Measurements from ENCODE around the gene P4HA2. TPM values are rescaled to one million over a fixed set of nuclear protein-coding genes. Genes with fewer than 3 reads are reported as not detected.

Gene P4HA2
- total and polyA plus RNA-seq, 4 donors: 20.3 to 62.3 (median 37.2) TPM

DNA sequence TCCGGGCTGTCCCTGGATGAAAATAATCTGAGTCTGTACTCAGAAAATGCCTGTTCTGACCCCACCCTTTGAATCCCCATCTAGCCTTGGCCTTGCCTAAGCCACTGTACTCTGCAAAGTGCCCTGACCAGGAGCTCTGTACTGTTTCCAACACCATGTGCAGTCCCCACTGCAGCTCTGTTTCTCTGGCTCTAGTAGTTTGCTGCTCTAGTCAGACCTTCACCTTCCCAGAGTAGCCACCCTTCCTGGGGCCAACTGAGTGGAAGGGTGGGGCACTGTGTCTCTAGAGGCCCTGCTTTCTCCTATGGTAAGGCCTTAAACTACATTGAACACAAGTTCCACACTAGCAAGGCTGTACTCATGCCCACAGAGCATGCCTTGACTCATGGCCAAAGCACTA lies 31.9 kb downstream of the P4HA2 start:
- no peak for ATAC-seq (ENCODE audit: insufficient read depth, low FRiP score)
- no peaks in the 10 kb centered on the region for H3K9me3 ChIP-seq (ENCODE audit: control insufficient read depth in 4 of 4, insufficient read depth in 3 of 4, low read length in 3 of 4)
- TF ChIP-seq CTCF (IDR thresholded peaks at IDR 0.05; ENCODE audit: control extremely low read depth, extremely low read depth): no peak
- H3K9ac ChIP-seq (ENCODE audit: insufficient read depth in 1 of 2, low read length in 2 of 2): no peak overlapping the region
- H3K4me3 ChIP-seq: no peak overlapping the region
- H3K4me1 ChIP-seq (ENCODE audit: control insufficient read depth in 5 of 5, insufficient read depth in 5 of 5, low read length in 5 of 5): peaks cover 0 to 1% (median 0%) of the 10 kb centered on the region in 5 donors
- peaks cover 15 to 32% (median 24%) of the 10 kb centered on the region in 4 donors for H3K36me3 ChIP-seq (ENCODE audit: control insufficient read depth in 4 of 4, insufficient read depth in 4 of 4, low read length in 4 of 4)
- H3K27ac ChIP-seq (ENCODE audit: low read depth in 1 of 2, low read length in 1 of 2): no peak overlapping the region
- H3K27me3 ChIP-seq (ENCODE audit: control insufficient read depth in 3 of 3, insufficient read depth in 3 of 3, low read length in 2 of 3): no peaks in the 10 kb centered on the region
- DNase-seq: no peak
- WGBS, 2 donors: 95 to 100% methylated on average over 1 of the region's 1 CpG

DNA sequence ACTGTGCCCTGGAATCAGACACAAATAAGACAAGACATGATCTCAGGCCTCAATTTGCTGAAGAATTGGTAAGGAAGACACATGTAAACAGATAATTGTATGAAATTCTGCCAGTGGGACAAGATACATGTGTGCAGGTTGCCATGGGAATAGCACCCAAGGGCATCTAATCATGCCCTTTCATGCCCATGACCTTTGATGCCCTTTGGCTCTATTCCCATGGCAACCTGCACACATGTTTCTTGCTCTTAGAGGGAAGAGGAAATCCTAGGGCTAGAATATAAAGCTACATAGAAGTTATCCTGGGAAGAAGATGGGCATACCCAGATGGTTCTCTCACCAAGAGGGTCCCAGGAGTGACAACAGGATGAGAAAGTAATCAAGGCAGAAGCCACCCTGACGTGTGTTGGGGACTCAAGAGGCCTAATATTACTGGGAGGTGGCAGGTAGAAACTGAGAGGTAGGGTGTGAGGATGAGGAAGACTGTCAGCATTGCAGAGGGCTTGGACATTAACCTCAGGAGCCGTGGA lies 34.4 kb downstream of the P4HA2 start:
- Histone ChIP-seq H3K9me3 (ENCODE audit: control insufficient read depth in 4 of 4, insufficient read depth in 3 of 4, low read length in 3 of 4) (no peaks in the 10 kb centered on the region), H3K27ac (ENCODE audit: low read depth in 1 of 2, low read length in 1 of 2) (no peak overlapping the region), H3K9ac (ENCODE audit: insufficient read depth in 1 of 2, low read length in 2 of 2) (no peak overlapping the region), H3K27me3 (ENCODE audit: control insufficient read depth in 3 of 3, insufficient read depth in 3 of 3, low read length in 2 of 3) (no peaks in the 10 kb centered on the region), H3K4me1 (ENCODE audit: control insufficient read depth in 5 of 5, insufficient read depth in 5 of 5, low read length in 5 of 5) (peaks cover 0 to 1% (median 0%) of the 10 kb centered on the region in 5 donors), H3K36me3 (ENCODE audit: control insufficient read depth in 4 of 4, insufficient read depth in 4 of 4, low read length in 4 of 4) (peaks cover 10 to 21% (median 15%) of the 10 kb centered on the region in 4 donors), H3K4me3 (no peak overlapping the region)
- no peak for ATAC-seq (ENCODE audit: insufficient read depth, low FRiP score)
- TF ChIP-seq CTCF (IDR thresholded peaks at IDR 0.05; ENCODE audit: control extremely low read depth, extremely low read depth): no peak
- 82 to 88% methylated on average over 2 of the region's 2 CpGs for WGBS, 2 donors
- no peak for DNase-seq

DNA sequence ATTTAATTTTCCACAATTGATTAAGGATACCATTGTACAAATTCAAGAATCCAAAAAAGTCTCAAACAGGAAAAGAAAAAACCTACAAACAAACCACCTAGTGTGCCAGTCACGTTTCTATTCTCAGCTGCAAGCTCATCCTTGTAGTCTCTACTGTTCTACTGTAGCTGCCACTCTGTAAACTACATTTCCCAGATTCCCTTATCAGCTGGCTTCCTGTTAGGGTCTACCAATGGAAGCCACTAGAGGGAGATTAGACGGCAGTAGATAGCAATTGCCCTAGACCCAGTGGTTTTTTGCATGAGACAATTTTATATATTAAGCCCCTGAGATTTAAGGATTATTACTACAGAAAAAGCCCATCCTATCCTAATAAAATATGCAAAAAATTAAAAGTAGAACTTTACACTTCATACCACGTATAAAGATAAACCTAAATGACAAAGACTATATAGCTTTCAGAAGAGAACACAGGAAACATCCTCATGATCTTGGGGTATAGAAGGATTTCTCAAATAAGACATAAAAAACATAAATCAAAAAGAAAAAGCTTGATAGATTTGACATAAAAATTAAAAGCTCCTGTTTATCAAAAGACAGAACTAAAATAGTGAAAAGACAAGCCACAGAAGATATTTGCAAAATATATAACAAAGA lies 37.4 kb downstream of the P4HA2 start:
- 8 to 11% methylated on average over 3 of the region's 3 CpGs for WGBS, 2 donors
- Histone ChIP-seq H3K9me3 (ENCODE audit: control insufficient read depth in 4 of 4, insufficient read depth in 3 of 4, low read length in 3 of 4) (no peaks in the 10 kb centered on the region), H3K36me3 (ENCODE audit: control insufficient read depth in 4 of 4, insufficient read depth in 4 of 4, low read length in 4 of 4) (peaks cover 8 to 20% (median 13%) of the 10 kb centered on the region in 4 donors), H3K9ac (ENCODE audit: insufficient read depth in 1 of 2, low read length in 2 of 2) (no peak overlapping the region), H3K27ac (ENCODE audit: low read depth in 1 of 2, low read length in 1 of 2) (no peak overlapping the region), H3K27me3 (ENCODE audit: control insufficient read depth in 3 of 3, insufficient read depth in 3 of 3, low read length in 2 of 3) (no peaks in the 10 kb centered on the region), H3K4me1 (ENCODE audit: control insufficient read depth in 5 of 5, insufficient read depth in 5 of 5, low read length in 5 of 5) (no peaks in the 10 kb centered on the region), H3K4me3 (no peak overlapping the region)
- TF ChIP-seq CTCF (IDR thresholded peaks at IDR 0.05; ENCODE audit: control extremely low read depth, extremely low read depth): peak; percentile 40
- peak in 2 of 3 donors; percentile 82 to 85 for DNase-seq
- no peak for ATAC-seq (ENCODE audit: insufficient read depth, low FRiP score)
